Esophagus squamous epithelium (tissue), 4 donors: ENCODE measurements around the gene ATXN1.

Experiments used
- POLR2A ChIP-seq, 4 donors: fragments of 450-650 bp; IDR thresholded peaks; one replicate each; pipeline ENCODE4 v1.6.1; 2017; ENCODE audit warnings: antibody characterized with exemption in 4 of 4, mild to moderate bottlenecking in 4 of 4, moderate library complexity in 3 of 4
- TF ChIP-seq, protein P1 (sequence below), 6 experiments: fragments of 450-650 bp in 4 of 6; fragments of 200-600 bp in 2 of 6; sonication (generic) in 2 of 6; IDR thresholded peaks; one replicate each; pipeline ENCODE4 v1.5.1; 2016 to 2019; ENCODE audit warnings: antibody characterized with exemption in 6 of 6, mild to moderate bottlenecking in 4 of 6, moderate library complexity in 4 of 6

GRCh38 chr6:16564436-16564835, 196.8 kb downstream of the ATXN1 start:
- TF ChIP-seq, protein P1, sequence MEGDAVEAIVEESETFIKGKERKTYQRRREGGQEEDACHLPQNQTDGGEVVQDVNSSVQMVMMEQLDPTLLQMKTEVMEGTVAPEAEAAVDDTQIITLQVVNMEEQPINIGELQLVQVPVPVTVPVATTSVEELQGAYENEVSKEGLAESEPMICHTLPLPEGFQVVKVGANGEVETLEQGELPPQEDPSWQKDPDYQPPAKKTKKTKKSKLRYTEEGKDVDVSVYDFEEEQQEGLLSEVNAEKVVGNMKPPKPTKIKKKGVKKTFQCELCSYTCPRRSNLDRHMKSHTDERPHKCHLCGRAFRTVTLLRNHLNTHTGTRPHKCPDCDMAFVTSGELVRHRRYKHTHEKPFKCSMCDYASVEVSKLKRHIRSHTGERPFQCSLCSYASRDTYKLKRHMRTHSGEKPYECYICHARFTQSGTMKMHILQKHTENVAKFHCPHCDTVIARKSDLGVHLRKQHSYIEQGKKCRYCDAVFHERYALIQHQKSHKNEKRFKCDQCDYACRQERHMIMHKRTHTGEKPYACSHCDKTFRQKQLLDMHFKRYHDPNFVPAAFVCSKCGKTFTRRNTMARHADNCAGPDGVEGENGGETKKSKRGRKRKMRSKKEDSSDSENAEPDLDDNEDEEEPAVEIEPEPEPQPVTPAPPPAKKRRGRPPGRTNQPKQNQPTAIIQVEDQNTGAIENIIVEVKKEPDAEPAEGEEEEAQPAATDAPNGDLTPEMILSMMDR (IDR thresholded peaks at IDR 0.05): no peak
- no peak for TF ChIP-seq POLR2A (IDR thresholded peaks at IDR 0.05)
